Measurements from ENCODE around the gene CAPRIN1.

The CAPRIN1 gene

GRCh38 chr11:34145073-34145472 is 93.5 kb downstream of the CAPRIN1 start:
- DNase-seq (ENCODE audit: low read depth, low spot score): no peak

GRCh38 chr11:34145847-34146381 is 94.4 kb downstream of the CAPRIN1 start:
- DNase-seq (ENCODE audit: low read depth, low spot score): no peak

- no peak for DNase-seq (ENCODE audit: low read depth, low spot score)
These were observed 94.9 kb downstream of the CAPRIN1 start for GRCh38 chr11:34146411-34146810.

GRCh38 chr11:34146866-34147265 is 95.3 kb downstream of the CAPRIN1 start:
- no peak for DNase-seq (ENCODE audit: low read depth, low spot score)

- DNase-seq (ENCODE audit: low read depth, low spot score): no peak
These were observed 96.0 kb downstream of the CAPRIN1 start for GRCh38 chr11:34147581-34147980.

- DNase-seq (ENCODE audit: low read depth, low spot score): no peak
These were observed 97.1 kb downstream of the CAPRIN1 start for GRCh38 chr11:34148504-34149165.

GRCh38 chr11:34149274-34149673 is 97.7 kb downstream of the CAPRIN1 start:
- no peak for DNase-seq (ENCODE audit: low read depth, low spot score)

GRCh38 chr11:34149786-34150185 is 98.3 kb downstream of the CAPRIN1 start:
- DNase-seq (ENCODE audit: low read depth, low spot score): no peak

GRCh38 chr11:34150494-34151151 is 99.1 kb downstream of the CAPRIN1 start:
- DNase-seq (ENCODE audit: low read depth, low spot score): no peak
